Colonic mucosa (tissue), 4 donors: ENCODE measurements around the gene KLHL6. TPM values are rescaled to one million over a fixed set of nuclear protein-coding genes. Genes with fewer than 3 reads are reported as not detected.

Experiments used
- DNase-seq: peaks from one replicate; pipeline ENCODE4 v3.0.0-alpha.2; 2020
- H3K27ac ChIP-seq: fragments of 200-600 bp; one replicate; pipeline ENCODE4 v1.8.0; 2021
- H3K27me3 ChIP-seq: fragments of 200-600 bp; one replicate; pipeline ENCODE4 v1.8.0; 2021
- H3K36me3 ChIP-seq: fragments of 200-600 bp; one replicate; pipeline ENCODE4 v1.8.0; 2021
- H3K4me1 ChIP-seq: fragments of 200-600 bp; one replicate; pipeline ENCODE4 v1.8.0; 2021; ENCODE audit warnings: mild to moderate bottlenecking
- H3K4me3 ChIP-seq: fragments of 200-600 bp; one replicate; pipeline ENCODE4 v1.8.0; 2021
- H3K9ac ChIP-seq, 2 donors: one replicate each; pipeline ENCODE4 v1.7.0; 2013; ENCODE audit warnings: control low read depth in 2 of 2, low read depth in 2 of 2, low read length in 2 of 2
- H3K9me3 ChIP-seq: fragments of 200-600 bp; one replicate; pipeline ENCODE4 v1.8.0; 2021
- intact Hi-C: fragments of 100-400 bp; cut with DNase I; formaldehyde crosslinking; loops from one replicate; pipeline ENCODE4 v1.14.1; 2022
- total RNA-seq, 2 donors: library from RNA; stranded (reverse); fragmentation: NEBNext Ultra II Directional in 1 of 2; extraction: Animal tissue kit (Norgen Biotek cat#: 25700) in 1 of 2; gene quantifications; one replicate each; pipeline ENCODE4 v1.2.1, GENCODE V29; 2021
- TF ChIP-seq, protein P1 (sequence below): fragments of 200-600 bp; IDR thresholded peaks from one replicate; pipeline ENCODE4 v1.8.0; 2022; ENCODE audit warnings: antibody characterized with exemption, mild to moderate bottlenecking
- donor health status: healthy.
- donor health status: DM: no; HTN: no; CAD: no.
- donor health status: DM: no; HTN: no; CAD: no.

The KLHL6 gene, protein sequence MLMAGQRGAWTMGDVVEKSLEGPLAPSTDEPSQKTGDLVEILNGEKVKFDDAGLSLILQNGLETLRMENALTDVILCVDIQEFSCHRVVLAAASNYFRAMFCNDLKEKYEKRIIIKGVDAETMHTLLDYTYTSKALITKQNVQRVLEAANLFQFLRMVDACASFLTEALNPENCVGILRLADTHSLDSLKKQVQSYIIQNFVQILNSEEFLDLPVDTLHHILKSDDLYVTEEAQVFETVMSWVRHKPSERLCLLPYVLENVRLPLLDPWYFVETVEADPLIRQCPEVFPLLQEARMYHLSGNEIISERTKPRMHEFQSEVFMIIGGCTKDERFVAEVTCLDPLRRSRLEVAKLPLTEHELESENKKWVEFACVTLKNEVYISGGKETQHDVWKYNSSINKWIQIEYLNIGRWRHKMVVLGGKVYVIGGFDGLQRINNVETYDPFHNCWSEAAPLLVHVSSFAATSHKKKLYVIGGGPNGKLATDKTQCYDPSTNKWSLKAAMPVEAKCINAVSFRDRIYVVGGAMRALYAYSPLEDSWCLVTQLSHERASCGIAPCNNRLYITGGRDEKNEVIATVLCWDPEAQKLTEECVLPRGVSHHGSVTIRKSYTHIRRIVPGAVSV
- 1 to 10 TPM; 2.0 to 2.1 TPM for total RNA-seq

DNA sequence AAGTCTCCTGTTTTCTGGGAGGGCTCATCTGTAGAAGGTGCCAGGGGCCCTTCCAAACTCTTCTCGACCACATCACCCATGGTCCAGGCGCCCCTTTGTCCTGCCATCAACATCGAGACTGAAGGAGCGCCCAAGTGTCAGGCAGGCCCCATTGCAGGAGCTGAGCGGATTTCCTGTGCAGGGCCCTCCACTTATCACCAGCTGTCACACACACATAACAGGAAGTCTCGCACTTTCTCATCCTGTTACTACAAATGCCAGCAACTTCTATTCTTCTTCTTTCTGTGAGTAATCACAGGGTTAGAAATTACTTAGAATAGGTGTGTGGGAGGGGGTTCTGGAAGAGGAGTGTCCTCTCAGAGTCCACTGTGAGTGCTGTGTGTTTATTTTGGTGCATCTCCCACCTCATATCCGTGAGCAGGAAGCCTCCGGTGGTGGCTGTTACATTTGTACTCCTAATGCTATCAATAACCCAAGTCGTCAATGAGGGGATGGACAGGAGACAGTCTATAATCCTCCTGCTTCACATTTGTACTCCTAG, at the start of gene KLHL6:
Gene KLHL6 (minus strand): TSS at position 166 of the 541 bp plus-strand sequence. CDS start 53 bp downstream, at position 113.
- Histone ChIP-seq H3K9ac (peak within 1 kb of the TSS; percentile 16 to 38), H3K27ac (peak within 1 kb of the TSS; percentile 41), H3K9me3 (no peaks in the 10 kb centered on the region), H3K27me3 (no peaks in the 10 kb centered on the region), H3K4me3 (peak within 1 kb of the TSS; percentile 23), H3K36me3 (no peaks in the 10 kb centered on the region), H3K4me1 (no peaks in the 10 kb centered on the region)
- intact Hi-C loops: no loop called here
- TF ChIP-seq, protein P1, sequence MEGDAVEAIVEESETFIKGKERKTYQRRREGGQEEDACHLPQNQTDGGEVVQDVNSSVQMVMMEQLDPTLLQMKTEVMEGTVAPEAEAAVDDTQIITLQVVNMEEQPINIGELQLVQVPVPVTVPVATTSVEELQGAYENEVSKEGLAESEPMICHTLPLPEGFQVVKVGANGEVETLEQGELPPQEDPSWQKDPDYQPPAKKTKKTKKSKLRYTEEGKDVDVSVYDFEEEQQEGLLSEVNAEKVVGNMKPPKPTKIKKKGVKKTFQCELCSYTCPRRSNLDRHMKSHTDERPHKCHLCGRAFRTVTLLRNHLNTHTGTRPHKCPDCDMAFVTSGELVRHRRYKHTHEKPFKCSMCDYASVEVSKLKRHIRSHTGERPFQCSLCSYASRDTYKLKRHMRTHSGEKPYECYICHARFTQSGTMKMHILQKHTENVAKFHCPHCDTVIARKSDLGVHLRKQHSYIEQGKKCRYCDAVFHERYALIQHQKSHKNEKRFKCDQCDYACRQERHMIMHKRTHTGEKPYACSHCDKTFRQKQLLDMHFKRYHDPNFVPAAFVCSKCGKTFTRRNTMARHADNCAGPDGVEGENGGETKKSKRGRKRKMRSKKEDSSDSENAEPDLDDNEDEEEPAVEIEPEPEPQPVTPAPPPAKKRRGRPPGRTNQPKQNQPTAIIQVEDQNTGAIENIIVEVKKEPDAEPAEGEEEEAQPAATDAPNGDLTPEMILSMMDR: no peak
- DNase-seq: peak; percentile 43

DNA sequence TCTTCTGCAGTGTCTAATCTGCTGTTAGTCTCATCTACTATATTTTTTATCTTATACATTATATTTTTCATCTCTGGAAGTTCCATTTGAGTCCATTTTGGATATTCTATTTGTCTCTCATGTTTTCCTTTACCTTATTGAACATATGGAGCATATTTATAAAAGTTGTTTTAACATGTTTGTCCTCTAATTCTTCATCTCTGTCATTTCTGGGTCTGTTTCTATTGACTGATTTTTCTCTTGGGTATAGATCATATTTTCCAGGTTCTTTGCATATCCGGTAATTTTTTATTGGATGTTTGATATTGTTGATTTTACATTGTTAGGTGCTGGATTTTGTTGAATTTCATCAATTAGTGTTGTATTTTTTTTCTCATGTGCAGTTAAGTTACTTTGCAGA, 42.5 kb upstream of the KLHL6 start:
- Histone ChIP-seq H3K36me3 (no peaks in the 10 kb centered on the region), H3K27ac (no peak overlapping the region), H3K27me3 (no peaks in the 10 kb centered on the region), H3K4me1 (no peaks in the 10 kb centered on the region), H3K9me3 (no peaks in the 10 kb centered on the region), H3K9ac (no peak overlapping the region), H3K4me3 (no peak overlapping the region)
- TF ChIP-seq, protein P1: no peak
- intact Hi-C loops: no loop called here
- DNase-seq: no peak

DNA sequence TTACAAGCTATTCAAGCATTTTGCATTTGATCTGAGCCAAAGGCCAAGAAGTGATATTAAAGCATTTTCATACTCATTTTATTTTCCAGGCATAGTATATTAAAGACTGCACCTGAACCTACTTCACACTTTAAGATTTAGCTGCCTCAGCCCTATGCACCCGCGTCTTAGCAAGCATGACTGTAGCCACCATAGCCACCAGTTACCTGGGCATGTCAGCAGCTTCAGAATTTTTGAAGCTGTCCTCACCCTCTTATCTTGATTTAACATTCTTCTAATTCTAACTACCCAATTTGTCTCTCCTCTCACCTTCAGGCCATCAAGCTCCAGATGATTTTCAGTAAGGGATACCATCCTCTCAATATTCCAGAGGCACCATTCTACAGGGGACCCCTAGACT, 39.1 kb upstream of the KLHL6 start:
- H3K4me1 ChIP-seq: no peaks in the 10 kb centered on the region
- no peaks in the 10 kb centered on the region for H3K9me3 ChIP-seq
- no peaks in the 10 kb centered on the region for H3K36me3 ChIP-seq
- no peak for DNase-seq
- no peak overlapping the region for H3K9ac ChIP-seq
- TF ChIP-seq, protein P1: no peak
- H3K27ac ChIP-seq: no peak overlapping the region
- H3K27me3 ChIP-seq: no peaks in the 10 kb centered on the region
- intact Hi-C loops: no loop called here
- H3K4me3 ChIP-seq: no peak overlapping the region

DNA sequence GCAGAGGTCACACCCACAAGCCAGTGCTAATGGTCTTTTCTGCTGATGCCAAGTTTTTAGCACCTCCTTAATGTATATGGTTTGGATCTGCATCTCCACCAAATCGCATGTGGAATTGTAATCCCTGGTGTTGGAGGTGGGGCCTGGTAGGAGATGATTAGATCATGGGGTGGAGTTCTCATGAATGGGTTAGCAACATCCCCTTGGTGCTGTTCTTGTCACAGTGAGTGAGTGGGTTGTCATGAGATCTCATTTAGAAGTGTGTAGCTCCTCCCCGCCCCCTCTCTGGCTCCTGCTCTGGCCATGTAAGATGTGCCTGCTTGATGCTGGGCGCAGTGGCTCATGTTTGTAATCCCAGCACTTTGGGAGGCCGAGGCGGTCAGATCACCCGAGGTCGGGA, 37.3 kb upstream of the KLHL6 start:
- TF ChIP-seq, protein P1: no peak
- Histone ChIP-seq H3K27me3 (no peaks in the 10 kb centered on the region), H3K9me3 (no peaks in the 10 kb centered on the region), H3K4me3 (no peak overlapping the region), H3K27ac (no peak overlapping the region), H3K4me1 (no peaks in the 10 kb centered on the region), H3K36me3 (no peaks in the 10 kb centered on the region), H3K9ac (no peak overlapping the region)
- intact Hi-C loops: no loop called here
- no peak for DNase-seq

DNA sequence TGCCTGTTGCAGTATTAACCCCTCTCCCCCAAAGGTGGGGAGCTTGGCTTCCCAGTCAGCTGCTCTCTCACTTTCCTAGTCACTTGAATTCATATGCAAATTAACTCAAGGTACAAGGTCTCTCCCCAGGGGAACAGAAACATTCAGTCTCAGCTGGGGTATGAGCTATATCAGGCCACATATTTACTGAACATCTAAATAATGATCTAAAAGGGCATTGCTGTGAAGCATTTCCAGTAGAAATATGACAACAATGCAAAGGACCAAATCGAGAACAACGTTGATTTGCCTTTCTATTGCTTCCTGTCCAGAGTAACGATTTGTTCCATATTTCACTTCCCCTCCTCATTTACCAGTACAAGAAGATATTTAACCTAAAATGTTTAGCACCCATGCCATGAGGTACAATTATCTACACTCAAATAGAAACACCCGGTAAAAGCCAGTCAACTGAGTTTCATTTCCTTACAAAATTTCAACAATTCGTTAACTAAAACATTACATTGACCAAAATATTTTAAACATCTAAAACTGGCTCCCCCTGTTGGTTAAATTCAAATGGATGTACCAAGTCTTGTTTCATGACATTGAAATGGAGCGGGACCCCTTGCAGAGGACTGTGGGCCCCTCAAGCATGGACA, 36.5 kb upstream of the KLHL6 start:
- Histone ChIP-seq H3K9me3 (no peaks in the 10 kb centered on the region), H3K27ac (no peak overlapping the region), H3K36me3 (no peaks in the 10 kb centered on the region), H3K4me1 (no peaks in the 10 kb centered on the region), H3K27me3 (no peaks in the 10 kb centered on the region), H3K9ac (no peak overlapping the region), H3K4me3 (no peak overlapping the region)
- no peak for DNase-seq
- TF ChIP-seq, protein P1: peak; percentile 25
- intact Hi-C loops: no loop called here
